ENCODE data around the gene FAM98C. TPM values are rescaled to one million over a fixed set of nuclear protein-coding genes. Genes with fewer than 3 reads are reported as not detected.

FAM98C gene
- total and polyA plus RNA-seq, 4 donors: 4.2 to 8.5 (median 6.2) TPM

DNA sequence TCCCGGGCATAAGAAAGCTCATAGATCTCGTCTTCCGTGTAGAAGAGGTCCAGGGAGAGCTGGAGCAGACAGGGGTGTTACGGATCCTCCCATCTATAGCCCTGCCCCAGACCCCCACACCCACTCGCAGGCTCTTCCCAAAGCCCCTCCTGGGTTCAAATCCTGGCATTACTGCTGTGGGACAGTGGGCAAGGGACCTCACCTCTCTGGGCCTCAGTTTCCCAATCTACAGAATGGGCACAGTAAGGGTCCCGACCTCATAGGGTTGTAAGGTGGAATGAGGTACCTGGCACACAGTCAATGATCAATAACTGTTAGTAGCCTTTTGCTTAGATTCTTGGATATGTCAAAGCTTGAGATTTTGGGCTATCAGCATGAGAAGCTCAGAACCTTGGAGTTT, 10.5 kb downstream of the FAM98C start (continued):
- TF ChIP-seq, protein P1, sequence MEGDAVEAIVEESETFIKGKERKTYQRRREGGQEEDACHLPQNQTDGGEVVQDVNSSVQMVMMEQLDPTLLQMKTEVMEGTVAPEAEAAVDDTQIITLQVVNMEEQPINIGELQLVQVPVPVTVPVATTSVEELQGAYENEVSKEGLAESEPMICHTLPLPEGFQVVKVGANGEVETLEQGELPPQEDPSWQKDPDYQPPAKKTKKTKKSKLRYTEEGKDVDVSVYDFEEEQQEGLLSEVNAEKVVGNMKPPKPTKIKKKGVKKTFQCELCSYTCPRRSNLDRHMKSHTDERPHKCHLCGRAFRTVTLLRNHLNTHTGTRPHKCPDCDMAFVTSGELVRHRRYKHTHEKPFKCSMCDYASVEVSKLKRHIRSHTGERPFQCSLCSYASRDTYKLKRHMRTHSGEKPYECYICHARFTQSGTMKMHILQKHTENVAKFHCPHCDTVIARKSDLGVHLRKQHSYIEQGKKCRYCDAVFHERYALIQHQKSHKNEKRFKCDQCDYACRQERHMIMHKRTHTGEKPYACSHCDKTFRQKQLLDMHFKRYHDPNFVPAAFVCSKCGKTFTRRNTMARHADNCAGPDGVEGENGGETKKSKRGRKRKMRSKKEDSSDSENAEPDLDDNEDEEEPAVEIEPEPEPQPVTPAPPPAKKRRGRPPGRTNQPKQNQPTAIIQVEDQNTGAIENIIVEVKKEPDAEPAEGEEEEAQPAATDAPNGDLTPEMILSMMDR (IDR thresholded peaks at IDR 0.05; ENCODE audit: low read depth, low read length, missing input control): no peak

DNA sequence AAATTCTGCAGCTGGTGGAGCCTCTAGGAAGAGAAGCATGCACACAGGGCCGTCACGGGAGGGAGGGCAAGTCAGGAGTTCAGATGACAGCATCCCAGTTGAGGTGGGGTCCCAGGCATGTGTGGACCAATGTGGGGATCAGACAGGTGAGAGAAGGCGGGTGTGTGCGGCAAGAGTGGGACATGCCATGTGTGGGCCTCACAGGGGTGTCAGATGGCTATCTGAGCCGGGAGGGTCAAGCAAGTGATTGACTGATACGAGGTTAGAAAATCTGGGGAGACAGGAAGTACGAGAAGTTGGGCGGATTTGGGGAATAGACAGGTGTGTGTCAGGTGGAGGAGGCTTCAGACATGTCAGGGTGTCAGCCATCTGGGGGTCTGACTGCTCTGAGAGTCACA, 14.3 kb downstream of the FAM98C start:
- 84% methylated on average over 8 of the region's 8 CpGs for WGBS
- H3K36me3 ChIP-seq (ENCODE audit: control insufficient read depth in 4 of 4, insufficient read depth in 3 of 4, low read depth in 1 of 4, low read length in 3 of 4): no peaks in the 10 kb centered on the region
- TF ChIP-seq GABPA (IDR thresholded peaks at IDR 0.05 in 1 of 2, conservative IDR thresholded peaks at IDR 0.05 in 1 of 2) (no peak), TAF1 (conservative IDR thresholded peaks at IDR 0.05) (no peak), JUND (IDR thresholded peaks at IDR 0.05) (no peak), SP1 (IDR thresholded peaks at IDR 0.05) (no peak), FOXA1 (IDR thresholded peaks at IDR 0.05) (no peak)
- TF ChIP-seq, protein P2, sequence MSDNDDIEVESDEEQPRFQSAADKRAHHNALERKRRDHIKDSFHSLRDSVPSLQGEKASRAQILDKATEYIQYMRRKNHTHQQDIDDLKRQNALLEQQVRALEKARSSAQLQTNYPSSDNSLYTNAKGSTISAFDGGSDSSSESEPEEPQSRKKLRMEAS (IDR thresholded peaks at IDR 0.05): no peak
- TF ChIP-seq, protein P1 (IDR thresholded peaks at IDR 0.05; ENCODE audit: low read depth, low read length, missing input control): no peak
- TF ChIP-seq, protein P3, sequence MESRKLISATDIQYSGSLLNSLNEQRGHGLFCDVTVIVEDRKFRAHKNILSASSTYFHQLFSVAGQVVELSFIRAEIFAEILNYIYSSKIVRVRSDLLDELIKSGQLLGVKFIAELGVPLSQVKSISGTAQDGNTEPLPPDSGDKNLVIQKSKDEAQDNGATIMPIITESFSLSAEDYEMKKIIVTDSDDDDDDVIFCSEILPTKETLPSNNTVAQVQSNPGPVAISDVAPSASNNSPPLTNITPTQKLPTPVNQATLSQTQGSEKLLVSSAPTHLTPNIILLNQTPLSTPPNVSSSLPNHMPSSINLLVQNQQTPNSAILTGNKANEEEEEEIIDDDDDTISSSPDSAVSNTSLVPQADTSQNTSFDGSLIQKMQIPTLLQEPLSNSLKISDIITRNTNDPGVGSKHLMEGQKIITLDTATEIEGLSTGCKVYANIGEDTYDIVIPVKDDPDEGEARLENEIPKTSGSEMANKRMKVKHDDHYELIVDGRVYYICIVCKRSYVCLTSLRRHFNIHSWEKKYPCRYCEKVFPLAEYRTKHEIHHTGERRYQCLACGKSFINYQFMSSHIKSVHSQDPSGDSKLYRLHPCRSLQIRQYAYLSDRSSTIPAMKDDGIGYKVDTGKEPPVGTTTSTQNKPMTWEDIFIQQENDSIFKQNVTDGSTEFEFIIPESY (IDR thresholded peaks at IDR 0.05): no peak
- TF ChIP-seq, protein P4, sequence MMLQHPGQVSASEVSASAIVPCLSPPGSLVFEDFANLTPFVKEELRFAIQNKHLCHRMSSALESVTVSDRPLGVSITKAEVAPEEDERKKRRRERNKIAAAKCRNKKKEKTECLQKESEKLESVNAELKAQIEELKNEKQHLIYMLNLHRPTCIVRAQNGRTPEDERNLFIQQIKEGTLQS (IDR thresholded peaks at IDR 0.05): no peak
- no peak overlapping the region for H3K27ac ChIP-seq (ENCODE audit: low read depth in 1 of 2, low read length in 2 of 2)
- H3K9me3 ChIP-seq (ENCODE audit: control insufficient read depth in 4 of 4, low read length in 3 of 4): no peaks in the 10 kb centered on the region
- H3K4me3 ChIP-seq (ENCODE audit: low read depth in 1 of 3, low read length in 3 of 3): no peak overlapping the region
- peaks cover 0 to 4% (median 0%) of the 10 kb centered on the region in 4 donors for H3K4me1 ChIP-seq (ENCODE audit: control insufficient read depth in 4 of 4, insufficient read depth in 4 of 4, low read length in 3 of 4)
- H3K9ac ChIP-seq (ENCODE audit: low read depth in 1 of 2, low read length in 2 of 2): no peak overlapping the region
- no peaks in the 10 kb centered on the region for H3K27me3 ChIP-seq (ENCODE audit: control insufficient read depth in 4 of 4, insufficient read depth in 4 of 4, low read length in 3 of 4)
- DNase-seq (ENCODE audit: low spot score): no peak

DNA sequence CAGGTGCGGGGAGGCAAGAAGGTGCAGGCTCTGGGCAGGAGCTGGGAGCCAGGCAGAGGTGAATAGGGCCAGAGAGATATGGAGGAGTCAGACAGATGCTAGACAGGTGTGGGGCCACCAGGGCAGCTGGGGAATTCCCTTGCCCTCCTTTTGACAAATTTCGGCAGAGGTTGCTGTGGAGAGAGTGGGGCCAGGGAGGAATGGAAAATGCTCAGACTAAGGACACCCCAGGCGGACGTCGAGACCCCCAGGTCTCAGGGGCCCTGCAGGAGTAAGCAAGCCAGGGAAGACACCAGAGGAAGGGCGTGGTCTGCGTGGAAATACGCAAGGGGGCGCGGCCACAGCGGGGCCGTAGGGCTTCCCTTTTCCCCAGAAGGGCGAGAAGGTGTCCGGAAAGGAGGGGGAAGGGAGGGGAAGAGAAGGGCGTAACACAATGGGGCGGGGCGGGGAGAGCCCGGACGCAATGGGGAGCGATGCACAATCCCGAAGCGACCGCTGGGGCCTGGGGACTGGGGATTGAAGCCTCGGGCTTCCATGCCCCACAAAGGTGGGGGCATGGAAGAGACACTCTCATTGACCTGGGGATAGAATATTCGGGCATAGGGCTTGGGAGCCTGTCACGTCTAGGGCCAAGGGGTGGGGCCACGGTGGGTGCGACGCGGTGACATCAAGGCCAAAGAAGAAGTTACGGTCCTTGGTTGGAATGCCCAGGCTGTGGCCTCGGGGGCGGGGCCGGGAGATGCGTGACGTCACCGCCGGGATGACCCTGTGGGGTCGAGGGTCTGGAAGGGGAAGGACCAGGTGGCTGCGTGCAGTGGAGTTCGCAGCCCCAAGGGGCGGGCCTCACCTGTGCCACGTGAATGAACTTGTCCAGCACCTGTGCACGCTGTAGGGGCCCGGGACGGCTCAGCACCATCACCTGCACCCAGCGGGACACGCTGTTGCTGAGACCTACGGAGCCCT, 14.9 kb downstream of the FAM98C start:
- peaks cover 0 to 4% (median 0%) of the 10 kb centered on the region in 4 donors for H3K4me1 ChIP-seq (ENCODE audit: control insufficient read depth in 4 of 4, insufficient read depth in 4 of 4, low read length in 3 of 4)
- H3K4me3 ChIP-seq (ENCODE audit: low read depth in 1 of 3, low read length in 3 of 3): peak overlapping the region in 1 of 3 donors; percentile 2
- 9% methylated on average over 49 of the region's 49 CpGs for WGBS

More for the DNA sequence above, 14.9 kb downstream of the FAM98C start:
- TF ChIP-seq HNF4G (IDR thresholded peaks at IDR 0.05) (no peak), SP1 (IDR thresholded peaks at IDR 0.05) (peak; percentile 10)
- no peaks in the 10 kb centered on the region for H3K36me3 ChIP-seq (ENCODE audit: control insufficient read depth in 4 of 4, insufficient read depth in 3 of 4, low read depth in 1 of 4, low read length in 3 of 4)
- H3K9ac ChIP-seq (ENCODE audit: low read depth in 1 of 2, low read length in 2 of 2): no peak overlapping the region
- no peaks in the 10 kb centered on the region for H3K9me3 ChIP-seq (ENCODE audit: control insufficient read depth in 4 of 4, low read length in 3 of 4)
- no peak for DNase-seq (ENCODE audit: low spot score)
- no peaks in the 10 kb centered on the region for H3K27me3 ChIP-seq (ENCODE audit: control insufficient read depth in 4 of 4, insufficient read depth in 4 of 4, low read length in 3 of 4)
- peak overlapping the region in 1 of 2 donors; percentile 56 for H3K27ac ChIP-seq (ENCODE audit: low read depth in 1 of 2, low read length in 2 of 2)
